NCI-H187 (cell line): ENCODE data around the gene GIMAP2.
"Not testable (repeated sequence)": the region's sequence is repeated elsewhere in the genome, so short reads cannot be mapped to it uniquely, and the experiment has no call there.

Experiments used
- DNase-seq, 2 experiments: peaks; one replicate each; lab custom pipeline; 2025; lab: John Stamatoyannopoulos, UW

The GIMAP2 gene

DNA sequence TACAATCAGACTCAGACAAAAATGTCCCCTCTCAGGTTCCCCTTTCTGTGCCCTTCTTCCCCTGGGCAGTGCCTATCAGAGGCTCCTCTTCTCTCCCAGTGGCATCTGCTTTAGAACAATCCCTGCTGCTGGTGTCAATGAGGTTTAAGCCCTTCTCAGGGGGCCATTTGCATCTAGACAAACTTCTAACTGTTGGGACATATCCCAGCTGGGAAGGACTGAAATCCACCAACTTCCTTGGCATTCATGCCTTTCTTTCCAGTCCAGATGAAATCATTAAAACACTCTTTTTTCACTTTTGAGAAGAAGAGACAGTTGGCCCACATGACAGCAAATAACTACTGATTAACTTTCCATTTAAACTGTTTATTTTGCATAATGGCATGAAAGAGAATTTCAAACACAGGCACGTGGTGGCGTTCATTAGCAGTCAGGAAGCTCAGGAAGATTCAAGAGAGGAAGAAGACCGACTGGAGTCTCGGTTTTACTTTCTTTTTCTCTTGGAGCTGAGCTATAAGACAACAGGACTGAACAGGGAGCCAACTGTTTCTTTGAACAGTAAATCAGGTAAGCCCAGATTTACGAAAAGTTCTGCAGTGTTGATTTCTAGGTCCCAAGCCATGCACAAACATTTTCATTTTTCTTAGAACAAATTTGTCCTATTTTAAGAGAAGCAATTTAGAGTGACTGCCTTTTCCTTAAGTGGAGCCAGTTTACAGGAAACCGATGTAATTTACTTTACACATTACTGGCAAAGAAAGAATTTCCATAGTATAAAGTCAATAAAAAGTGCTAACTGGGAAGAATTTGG is at the start of gene GIMAP2:
TSS of gene GIMAP2 (plus strand) at position 488 of the 811 bp plus-strand sequence. CDS start 1,354 bp downstream, outside the sequence.
- no peak for DNase-seq

DNA sequence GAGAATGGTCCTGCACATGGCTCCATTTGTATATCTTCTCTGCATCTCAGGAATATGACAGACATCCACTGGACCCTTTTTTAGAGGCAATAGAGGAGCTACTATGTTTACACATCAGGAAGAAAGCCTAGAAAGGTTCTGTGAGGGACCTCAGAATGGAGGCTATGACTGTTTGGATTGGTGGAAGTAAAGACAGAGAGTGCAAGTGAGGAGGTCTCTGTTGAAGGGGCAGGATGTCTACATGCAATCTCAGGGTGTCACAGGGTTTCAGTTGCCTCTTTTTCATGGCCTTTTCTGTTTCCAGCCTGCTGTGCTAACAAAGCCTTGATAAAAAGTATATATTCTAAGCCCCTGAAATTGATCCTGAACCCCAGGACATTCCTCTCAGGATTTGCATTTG is 43.7 kb upstream of the GIMAP2 start:
- DNase-seq, result no peak

DNA sequence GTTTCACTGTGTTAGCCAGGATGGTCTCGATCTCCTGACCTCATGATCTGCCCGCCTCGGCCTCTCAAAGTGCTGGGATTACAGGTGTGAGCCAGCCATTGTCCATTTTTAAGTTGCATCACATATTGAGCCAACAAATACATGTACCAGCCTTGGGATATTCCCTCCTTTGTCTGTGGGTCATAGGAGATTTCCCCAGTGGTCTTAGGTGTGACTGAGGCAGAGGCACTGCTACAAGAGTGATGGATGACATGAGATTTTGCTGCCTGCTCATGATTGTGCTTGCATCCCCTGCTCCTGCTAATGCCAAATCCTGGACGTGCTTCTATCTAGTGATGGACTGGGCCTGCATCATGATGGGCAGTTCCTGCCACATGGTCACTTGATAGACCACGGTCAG is 42.6 kb upstream of the GIMAP2 start:
- no peak for DNase-seq

DNA sequence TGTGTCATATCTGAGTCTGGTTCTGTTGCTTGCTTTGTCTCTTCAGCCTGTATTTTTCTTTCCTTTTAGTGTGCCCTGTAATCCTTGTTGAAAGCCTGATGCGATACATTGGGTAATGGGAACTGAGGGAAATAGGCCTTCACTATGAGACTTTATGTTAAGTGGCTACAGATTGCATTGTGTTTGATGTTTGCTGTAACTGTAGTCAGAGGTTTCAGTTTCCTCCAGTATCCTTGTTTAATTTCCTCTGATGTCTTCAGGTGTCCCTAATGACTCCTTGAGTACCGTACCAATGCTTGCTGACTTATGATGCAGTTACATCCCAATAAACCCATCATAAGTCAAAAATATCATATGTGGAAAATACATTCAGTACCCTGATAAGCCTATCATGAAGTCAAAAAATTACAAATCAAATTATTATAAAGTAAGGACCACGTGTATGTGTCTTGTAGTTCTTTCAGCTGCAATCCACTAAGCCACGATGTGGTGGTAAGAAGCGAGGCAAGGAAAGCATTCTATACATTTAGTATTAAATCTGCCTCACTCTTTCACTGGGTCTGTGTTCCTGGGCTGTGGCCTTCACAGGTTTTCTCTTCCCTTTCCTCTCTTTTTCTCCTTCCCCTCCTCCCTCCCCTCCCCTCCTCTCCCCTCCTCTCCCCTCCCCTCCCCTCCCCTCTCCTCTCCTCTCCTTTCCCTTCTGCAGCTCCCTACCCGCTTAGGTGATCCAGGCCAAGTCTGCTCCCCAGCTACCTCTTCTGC is 40.1 kb upstream of the GIMAP2 start:
- DNase-seq, result no peak

DNA sequence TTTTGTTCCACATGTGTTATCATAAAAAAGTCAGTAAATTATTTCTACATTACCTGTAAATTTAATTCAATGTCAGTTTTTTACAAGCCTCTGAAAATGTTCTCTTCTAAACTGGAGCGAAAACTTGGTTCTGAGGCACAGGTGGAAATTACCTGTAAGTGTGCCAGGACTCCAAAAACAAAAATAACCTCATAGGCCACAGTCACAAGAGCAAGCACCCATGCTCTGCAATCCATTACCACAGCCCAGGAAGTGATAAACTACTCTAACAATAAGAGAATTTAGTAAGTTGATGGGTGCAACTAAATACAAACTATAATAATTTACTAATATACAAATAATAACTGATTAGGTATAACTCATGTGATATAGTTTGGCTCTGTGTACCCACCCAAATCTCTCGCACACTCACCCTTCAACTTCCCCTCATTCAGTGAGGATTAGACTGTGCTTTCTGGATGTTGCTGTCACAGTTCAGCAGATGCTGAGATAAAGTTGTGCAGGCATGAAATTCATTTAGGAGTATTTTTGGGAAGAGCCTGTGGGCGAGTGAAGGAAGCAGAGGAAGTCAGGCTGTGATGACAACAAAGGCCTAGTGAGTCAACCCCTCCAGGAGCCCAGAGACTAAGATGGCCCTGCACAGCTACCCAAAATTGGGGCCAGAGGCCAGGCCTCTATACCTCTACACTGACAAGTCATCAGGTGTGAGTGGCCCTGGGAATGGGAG is 37.0 kb upstream of the GIMAP2 start:
- no peak for DNase-seq

DNA sequence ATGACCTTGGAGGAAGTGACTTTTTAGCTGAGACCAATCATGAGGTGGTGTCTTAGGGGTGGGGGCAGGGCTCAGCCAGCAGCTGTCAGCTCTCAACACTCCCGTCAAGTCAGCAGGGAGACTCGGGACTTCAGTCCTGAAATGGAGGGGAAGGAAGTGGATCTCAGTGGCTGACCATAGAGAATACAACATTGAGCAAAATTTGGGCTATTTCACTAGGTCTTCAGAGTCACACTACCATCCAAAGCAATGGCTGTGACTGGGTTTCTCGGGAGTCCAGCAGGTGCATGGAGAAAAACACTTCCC is 36.5 kb upstream of the GIMAP2 start:
- DNase-seq, result no peak

DNA sequence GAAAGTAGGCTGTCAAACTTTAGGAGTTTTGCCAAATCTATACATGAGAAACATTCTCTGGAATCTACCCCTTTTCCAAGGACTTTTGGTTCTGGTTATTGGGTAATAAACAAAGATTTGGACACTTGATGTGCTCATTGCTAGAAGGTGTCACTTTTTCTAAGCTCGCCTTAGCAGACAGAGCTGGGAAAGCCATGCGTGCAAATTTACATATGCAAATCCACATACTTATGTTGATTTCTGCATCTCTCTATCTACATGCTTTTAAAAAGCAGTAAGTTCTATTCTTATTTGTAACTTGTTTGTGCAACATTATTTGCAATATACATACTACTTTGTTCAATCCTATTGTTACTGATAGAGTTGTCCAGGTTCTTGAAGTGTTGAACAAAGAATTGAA is 30.8 kb upstream of the GIMAP2 start:
- DNase-seq, result no peak

DNA sequence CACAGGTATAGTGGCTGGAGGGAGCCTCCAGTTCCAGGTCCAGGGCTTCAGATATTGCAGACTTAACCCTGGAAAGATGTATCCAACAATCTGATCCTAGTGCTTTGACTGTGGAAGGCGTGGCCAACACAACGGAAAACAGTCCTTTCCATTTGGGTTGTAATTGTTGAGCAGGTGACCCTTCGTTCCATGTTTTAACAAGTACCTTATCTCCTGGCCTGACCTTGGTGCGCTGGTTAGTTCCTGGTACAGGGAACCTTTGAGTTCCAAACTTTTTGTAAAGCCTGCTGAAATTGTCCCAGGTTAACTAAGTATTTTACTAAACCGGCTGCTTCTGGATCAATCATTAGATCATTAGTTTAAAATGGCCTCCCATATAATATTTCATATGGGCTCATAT is 29.5 kb upstream of the GIMAP2 start:
- DNase-seq, result no peak

DNA sequence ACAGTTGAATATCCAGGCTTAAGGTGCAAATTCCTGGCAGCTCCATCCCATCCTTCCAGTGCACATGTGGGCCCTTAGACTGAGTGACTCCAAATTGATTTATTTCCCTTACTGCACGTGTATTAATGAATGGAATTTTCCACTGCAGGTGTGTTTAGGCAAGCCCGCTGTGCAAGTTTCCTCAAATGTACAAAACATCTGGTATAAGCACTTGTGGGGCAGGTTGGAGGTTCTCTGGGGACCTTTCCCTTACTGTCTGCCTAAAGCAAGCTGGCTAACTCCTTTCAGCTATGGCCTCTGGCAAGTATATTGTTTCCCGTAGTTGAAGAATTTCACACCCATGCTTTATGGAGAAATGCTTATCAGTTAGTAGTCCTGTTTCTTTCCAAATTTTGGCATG is 28.0 kb upstream of the GIMAP2 start:
- DNase-seq, result no peak

DNA sequence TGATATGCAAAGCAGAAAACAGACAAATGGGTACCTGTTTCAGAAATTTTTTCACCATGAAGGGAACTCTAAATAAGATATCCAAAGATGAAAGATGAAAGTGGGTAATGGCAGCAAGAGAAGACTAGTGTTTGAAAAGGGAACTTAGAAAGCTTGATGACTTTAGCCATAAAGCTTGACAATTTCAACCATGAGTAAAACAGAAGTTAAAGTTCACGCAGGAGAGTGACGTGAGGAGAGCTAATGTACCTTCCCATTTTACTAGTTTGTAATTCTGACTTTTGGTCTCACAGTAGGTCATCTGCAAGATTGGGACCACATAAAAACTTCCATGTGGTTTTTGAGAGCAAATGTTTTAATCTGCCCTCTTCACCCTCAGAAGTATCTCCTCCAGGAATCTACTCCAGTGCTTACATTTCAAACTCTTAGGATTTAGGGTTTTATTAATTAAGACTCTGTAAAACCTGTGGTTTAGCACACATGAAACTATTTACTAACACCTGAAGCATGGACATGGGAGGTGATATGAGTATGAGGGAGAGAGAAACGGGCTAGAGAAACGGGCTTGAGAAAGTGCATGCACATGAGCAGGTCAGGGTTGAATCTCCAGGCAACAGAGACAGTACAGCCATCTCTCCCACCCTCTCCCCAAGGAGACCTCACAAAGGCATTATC is 24.4 kb upstream of the GIMAP2 start:
- no peak for DNase-seq

DNA sequence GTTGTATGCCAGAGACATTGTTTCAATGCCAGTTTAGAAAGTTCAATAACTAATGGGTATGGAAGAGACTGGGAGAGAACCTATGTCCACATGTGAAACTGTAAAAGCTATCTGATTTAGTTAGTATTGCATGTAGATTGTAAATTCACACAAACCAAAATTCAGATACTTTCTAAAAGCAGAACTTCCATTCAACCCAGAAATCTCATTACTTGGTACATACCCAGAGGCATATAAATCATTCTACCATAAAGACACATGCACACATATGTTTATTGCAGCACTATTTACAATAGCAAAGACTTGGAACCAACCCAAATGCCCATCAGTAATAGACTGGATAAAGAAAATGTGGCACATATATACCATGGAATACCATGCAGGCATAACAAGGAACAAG is 22.7 kb upstream of the GIMAP2 start:
- not testable (repeated sequence) for DNase-seq

DNA sequence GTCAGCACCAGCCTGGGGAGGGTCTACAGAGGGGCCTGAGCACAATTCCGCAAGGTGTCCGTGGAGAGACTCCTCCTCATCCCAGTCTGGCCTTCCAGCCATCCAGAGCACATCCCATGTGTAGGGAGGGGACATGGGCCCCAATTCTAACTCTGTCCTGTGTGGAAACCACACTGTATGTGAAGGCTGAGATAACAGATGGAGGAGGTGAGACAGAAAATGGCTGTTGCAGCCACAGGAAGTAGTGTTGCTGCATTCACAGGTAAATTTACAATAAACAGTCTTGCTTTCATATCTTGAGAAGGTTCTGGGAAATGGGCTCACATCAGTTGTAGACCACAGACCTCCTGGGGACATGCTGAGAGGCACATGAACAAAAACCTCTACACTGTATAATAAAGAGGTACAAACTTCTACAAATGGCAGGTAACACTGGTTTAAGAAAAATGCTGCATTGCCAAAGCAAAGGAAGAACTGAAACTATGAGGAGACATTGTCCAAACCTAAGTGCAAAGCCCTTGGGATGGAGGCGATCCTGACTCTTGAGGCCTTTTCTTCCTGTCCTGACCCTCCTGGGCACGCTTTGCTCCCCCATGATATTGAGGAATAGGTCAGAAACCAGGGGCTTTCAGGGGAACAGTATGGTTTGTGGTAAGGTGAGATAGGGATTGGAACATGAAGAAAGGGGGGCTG is 21.6 kb upstream of the GIMAP2 start:
- DNase-seq, result no peak

DNA sequence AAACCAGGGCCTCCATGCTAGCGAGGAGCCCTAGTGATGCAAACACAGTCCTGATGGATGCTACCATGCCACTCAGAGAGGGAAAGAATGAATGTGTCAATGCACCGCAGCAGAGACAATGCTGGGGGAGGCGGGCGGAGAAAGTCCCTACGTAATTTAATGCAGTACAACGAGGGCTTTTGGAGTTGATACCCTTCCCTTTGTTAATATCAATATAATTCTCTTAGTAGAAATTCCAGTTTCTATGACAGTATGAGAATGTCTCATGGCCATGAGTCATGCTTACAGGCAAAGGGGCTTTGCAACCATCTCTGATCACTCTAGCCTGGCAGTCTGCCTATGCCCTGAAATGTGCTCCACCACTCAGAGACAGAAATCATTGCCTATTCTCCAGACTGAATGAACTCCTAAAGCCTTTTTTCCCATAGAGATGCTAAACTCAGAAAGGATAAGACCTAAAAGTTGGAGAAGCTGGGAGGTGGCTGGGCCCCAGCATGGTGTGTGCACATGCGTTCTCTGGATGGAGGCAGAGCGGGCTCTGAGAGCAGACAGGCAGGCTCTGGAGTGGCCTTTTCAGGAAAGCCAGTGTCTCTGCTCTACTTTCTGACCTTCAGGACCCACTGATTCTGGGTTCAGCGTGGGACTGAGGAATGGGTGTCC is 20.3 kb upstream of the GIMAP2 start:
- no peak for DNase-seq

DNA sequence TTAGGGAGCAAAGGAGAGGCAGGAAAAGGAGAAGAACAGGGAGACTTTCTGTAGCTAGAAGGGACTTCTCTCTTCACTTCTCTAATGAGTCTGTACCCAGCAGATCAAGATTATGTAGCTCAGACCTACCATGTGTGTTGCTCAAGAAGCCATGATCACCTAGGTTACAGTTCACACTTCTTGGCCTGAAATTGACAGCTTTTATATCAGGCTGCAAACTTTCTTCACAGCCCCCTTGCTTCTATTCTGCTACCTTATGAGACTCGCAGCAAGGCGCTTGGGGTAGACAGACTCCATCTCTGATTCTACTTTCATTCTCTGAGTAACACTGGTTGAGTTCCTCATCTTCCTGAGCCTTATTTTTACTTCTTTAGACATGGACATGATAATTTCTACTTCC is 19.6 kb upstream of the GIMAP2 start:
- DNase-seq, result no peak

DNA sequence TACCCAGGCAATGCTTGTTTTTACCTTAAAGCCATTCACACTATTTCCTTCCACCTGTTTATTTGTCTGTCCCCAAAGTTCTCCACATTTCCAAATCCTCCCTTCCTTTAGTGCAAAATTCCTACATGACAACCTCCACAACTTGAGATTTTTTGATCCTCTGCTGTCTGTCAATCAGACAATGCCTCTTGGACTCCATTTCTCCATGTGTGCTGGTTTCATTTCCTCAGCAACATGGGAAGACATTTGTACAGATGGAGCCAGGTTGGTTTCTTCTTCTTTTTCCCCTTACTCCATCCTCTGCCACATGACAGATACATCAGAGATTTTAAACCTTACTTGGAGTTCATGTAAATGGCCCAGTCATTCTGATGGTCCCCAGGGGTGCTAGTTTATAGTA is 19.1 kb upstream of the GIMAP2 start:
- no peak for DNase-seq

DNA sequence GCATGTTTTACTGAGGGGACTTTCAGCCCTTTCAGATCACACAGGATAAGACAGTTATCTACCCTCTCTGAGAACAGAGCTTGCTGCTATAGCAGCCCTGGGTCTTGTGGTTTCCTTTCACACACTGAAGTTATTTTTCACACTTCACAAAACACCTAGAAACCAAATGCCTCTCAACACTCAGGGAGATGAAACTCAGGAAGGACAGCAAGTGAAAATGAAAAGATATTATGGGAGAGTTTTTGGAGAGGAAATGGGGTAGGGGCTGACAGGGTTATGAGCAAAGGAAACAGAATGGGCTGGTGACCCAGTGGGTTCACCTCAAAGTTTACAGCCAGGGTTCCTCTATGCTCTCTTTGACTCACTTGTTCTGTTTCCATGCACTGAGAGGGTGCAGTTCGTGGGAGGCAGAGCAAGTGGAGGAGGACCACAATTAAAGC is 17.0 kb upstream of the GIMAP2 start:
- DNase-seq, result no peak

DNA sequence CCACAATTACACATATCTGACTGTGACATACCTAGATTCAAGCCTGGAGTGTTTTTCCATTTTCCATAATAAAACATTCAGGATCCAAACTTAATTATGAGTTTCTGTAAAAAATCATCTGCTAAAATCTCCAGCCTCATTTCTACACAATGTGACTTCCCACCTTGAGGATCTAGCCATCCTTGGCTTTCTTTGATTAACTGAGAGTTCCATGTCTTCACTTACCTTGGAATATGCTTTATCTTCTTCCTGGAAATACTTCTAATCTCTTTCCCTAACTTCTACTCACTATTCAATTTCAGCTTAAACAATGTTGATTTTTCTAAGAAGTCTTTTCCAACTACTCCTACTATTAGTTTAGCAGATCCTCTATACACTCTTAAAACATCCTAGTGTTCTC is 16.5 kb upstream of the GIMAP2 start:
- DNase-seq, result no peak

DNA sequence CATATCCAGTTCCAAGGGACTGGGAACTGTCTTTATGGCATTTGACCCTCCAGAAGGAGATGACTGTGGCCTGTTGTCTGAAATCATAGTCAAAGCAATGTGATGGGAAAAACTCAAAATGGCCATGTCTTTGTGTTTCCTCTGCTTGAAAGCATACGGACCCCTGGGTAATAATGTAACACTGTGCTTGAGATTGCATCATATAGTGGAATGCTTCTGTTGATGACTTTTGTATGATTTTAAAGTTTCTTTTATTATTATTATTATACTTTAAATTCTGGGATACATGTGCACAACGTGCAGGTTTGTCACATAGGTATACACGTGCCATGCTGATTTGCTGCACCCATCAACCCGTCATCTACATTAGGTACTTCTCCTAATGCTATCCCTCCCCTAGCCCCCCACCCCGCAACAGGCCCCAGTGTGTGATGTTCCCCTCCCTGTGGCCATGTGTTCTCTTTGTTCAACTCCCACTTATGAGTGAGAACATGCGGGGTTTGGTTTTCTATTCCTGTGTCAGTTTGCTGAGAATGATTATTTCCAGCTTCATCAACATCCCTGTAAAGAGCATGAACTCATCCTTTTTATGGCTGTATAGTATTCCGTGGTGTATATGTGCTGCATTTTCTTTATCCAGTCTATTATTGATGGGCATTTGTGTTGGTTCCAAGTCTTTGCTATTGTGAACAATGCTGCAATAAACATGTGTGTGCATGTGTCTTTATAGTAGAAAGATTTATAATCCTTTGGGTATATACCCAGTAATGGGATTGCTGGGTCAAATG is 13.5 kb upstream of the GIMAP2 start:
- DNase-seq, result not testable (repeated sequence)

DNA sequence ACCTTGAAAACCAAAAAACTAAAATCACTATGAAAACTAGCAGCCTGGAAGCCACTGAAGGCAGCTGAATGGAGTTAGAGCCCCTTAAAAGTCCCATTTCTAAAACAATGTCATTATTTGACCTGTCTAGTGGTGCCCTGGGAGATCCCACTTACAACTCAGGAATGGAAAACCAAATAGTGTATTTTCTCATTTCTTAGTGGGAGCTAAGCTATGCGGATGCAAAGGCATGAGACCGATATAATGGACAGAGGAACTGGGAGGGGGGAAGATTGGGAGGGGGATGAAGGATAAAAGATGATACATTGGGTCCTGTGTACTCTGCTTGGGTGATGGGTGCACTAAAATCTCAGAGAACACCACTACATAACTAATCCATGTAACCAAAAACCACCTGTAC is 9.8 kb upstream of the GIMAP2 start:
- DNase-seq, result no peak

DNA sequence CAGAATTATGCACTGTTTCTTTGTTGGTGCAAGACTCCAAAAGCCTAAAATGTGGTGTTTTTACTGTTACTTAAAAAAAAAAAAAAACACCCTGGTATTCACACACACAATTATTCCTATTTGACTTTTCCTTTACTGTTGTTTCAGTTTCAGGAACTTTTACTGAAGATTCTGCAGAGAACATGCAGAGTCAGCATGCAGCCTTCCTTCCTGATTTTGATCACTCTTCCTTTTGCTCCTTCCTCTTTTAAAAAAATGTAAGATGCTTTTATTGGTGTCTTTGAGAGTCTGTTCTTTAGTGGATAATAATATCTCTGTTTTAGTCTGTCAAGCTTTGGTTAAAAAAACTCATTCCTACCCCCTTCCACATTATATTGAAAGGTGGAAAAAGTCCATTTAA is 9.2 kb upstream of the GIMAP2 start:
- DNase-seq, result not testable (repeated sequence)
